HG03457 (cell line): ENCODE results near the gene STRAP.
"Not testable (repeated sequence)": the region's sequence is repeated elsewhere in the genome, so short reads cannot be mapped to it uniquely, and the experiment has no call there.

Experiments
- ATAC-seq: cut with Tn5 transposase; IDR thresholded peaks from one replicate; pipeline ENCODE4 v1.9.1; 2021; ENCODE audit warnings: moderate number of reproducible peaks; ENCODE audit not compliant: unreplicated experiment

Gene STRAP

GRCh38 chr12:15919418-15919817, 37.2 kb downstream of the STRAP start:
- no peak for ATAC-seq

DNA sequence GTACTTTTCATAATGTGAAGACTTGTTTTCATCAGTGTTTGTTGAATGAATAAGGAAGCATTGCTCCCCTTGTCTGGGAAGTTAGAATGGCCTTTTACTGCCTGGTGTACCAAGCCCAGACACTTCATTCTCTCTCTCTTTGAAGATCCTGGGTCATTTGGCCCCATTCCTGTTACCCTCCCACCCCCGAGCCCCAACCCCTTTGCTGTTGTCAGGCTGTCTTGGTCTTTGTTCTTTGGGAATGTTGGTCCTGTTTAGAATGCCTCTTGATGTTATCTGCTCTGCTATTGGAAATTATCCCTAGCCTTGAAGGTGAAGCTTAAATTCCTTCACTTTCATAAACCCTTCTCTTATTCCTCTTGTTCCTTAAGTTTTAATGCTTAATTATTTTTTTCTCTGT, 42.8 kb downstream of the STRAP start:
- no peak for ATAC-seq

GRCh38 chr12:15928346-15928745, 46.2 kb downstream of the STRAP start:
- no peak for ATAC-seq

GRCh38 chr12:15928870-15929571, 46.8 kb downstream of the STRAP start:
- no peak for ATAC-seq

GRCh38 chr12:15931590-15932053, 49.4 kb downstream of the STRAP start:
- ATAC-seq: peak; percentile 62

GRCh38 chr12:15932327-15932726, 50.1 kb downstream of the STRAP start:
- no peak for ATAC-seq

- ATAC-seq: no peak
Observed at GRCh38 chr12:15932971-15933370, 50.8 kb downstream of the STRAP start.

DNA sequence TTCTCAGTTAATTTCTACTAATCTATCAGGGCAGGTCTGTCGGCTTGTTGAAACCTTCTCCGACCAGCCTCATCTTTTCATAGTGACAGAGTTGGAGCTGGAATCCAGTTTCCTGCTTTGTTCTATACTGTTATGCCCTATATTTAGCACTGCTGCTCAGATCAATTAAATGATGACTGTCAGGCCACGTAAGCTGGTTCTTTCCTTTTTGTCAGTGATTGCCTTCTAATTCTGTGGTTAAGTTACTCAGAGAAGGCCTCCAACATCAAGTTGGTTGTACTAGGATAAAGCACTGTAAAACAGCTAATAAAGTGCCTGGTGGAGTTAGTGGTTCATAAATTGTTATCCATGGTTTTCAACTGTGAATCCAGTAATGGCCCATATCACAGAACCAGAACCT, 51.6 kb downstream of the STRAP start:
- ATAC-seq: no peak

DNA sequence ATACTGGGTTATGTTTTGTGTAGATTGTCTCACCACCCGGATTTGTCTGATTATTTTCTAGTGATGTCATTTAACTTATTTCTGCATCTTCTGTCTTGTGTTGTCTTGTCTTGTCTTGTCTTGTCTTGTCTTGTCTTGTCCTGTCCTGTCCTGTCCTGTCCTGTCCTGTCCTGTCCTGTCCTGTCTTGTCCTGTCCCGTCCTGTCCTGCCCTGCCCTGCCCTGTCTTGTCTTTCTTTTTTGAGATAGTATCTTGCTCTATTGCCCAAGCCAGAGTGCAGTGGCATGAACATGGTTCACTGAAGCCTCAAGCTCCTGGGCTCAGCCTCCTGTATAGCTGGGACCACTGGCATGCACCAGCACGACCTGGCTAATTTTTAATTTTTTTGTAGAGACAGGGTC, 54.6 kb downstream of the STRAP start:
- ATAC-seq: no peak

DNA sequence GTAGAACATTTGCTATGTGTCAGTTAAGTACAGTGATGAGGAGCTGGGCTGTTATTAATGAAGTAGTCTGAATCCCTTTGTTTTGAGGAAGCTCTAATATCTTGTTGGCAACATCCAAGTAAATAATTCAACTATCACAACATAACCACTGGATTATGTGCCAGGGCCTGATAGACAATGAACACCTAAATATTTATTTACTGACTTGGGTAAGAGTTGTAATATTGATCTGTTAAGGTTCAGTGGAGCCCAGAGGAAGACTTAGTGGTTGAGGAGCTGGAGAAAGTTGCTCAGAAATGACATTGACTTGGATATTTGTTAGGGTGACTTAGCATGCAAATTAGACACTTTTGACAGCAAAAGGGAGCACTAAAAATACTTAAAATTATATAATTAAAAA, 55.7 kb downstream of the STRAP start:
- ATAC-seq: no peak

- no peak for ATAC-seq
Observed at GRCh38 chr12:15939111-15939510, 56.9 kb downstream of the STRAP start.

GRCh38 chr12:15942475-15942874, 60.3 kb downstream of the STRAP start:
- no peak for ATAC-seq

DNA sequence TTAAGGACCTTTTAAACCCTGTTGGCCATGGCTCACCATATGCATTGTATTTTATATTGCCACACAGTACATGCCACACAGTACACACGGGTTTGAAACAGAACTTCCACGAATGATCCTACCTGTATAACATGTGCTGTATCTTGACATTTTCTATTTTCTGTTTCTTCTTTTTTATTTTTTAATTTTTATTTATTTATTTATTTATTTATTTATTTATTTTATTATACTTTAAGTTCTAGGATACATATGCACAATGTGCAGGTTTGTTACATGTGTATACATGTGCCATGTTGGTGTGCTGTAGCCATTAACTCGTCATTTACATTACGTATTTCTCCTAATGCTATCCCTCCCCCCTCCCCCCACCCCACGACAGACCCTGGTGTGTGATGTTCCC, 61.3 kb downstream of the STRAP start:
- not testable (repeated sequence) for ATAC-seq

- ATAC-seq: not testable (repeated sequence)
Observed at GRCh38 chr12:15948461-15948860, 66.3 kb downstream of the STRAP start.
